MM.1S (cell line): ENCODE measurements around the gene TP63.

Experiments
- CTCF ChIP-seq: fragments of 300-600 bp; sonication (generic); IDR thresholded peaks from 2 replicates; pipeline ENCODE4 v1.5.1; 2016; ENCODE audit warnings: antibody characterized with exemption, low read length, mixed read lengths
- EZH2 ChIP-seq: fragments of 300-600 bp; sonication (generic); optimal IDR thresholded peaks from 2 replicates; pipeline ENCODE3; 2017; ENCODE audit warnings: low read depth, mild to moderate bottlenecking, antibody characterized with exemption, low read length, mixed read lengths

DNA sequence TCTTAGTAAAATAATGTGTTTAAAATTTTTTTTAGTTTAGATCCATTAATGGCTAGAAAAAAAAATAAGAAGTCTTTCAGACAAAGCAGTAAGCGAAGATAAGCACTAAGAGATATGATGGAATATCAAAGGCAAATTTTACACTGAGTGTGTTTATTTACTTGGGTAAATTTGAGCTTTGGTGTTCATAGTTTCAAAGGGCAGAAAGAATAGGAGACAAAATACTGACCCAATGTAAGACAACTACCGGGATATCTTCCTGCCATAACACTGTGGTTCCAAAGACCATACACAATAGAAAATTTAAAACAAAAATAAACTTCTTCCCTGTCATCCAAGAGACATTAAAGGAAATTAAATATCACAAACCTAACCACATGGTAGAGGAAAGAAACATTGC is 25.5 kb upstream of the TP63 start:
- TF ChIP-seq EZH2 (no peak), CTCF (no peak)
